Hepatocyte (in vitro differentiated cells): ENCODE measurements around the gene SF3B6.

Experiments
- EZH2 ChIP-seq: fragments of 200-600 bp; sonication (generic); IDR thresholded peaks from 2 replicates; pipeline ENCODE4 v1.6.1; 2016; ENCODE audit warnings: antibody characterized with exemption, mild to moderate bottlenecking, borderline replicate concordance
- EZH2phosphoT487 ChIP-seq: fragments of 200-600 bp; sonication (generic); IDR thresholded peaks from one replicate; pipeline ENCODE4 v1.6.1; 2018; ENCODE audit warnings: antibody characterized with exemption, mild to moderate bottlenecking, low read depth, moderate library complexity; ENCODE audit not compliant: unreplicated experiment, severe bottlenecking
- TF ChIP-seq, protein P1 (sequence below): fragments of 200-600 bp; sonication (generic); IDR thresholded peaks from 2 replicates; pipeline ENCODE4 v1.5.1; 2016; ENCODE audit warnings: antibody characterized with exemption, mild to moderate bottlenecking; ENCODE audit not compliant: poor library complexity

DNA sequence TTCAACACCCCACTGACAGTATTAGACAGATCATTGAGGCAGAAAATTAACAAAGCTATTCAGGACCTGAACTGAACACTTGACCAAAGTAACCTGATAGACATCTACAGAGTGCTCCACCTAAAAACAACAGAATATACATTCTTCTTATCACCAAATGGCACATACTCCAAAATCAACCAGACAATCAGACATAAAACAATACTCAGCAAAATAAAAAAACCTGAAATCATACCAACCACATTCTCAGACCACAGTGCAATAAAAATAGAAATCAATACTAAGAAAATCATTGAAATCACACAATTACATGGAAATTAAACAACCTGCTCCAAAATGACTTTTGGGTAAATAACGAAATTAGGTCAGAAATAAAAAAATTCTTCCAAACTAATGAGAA lies 31.2 kb upstream of the SF3B6 start:
- TF ChIP-seq EZH2phosphoT487 (no peak), EZH2 (no peak)
- TF ChIP-seq, protein P1, sequence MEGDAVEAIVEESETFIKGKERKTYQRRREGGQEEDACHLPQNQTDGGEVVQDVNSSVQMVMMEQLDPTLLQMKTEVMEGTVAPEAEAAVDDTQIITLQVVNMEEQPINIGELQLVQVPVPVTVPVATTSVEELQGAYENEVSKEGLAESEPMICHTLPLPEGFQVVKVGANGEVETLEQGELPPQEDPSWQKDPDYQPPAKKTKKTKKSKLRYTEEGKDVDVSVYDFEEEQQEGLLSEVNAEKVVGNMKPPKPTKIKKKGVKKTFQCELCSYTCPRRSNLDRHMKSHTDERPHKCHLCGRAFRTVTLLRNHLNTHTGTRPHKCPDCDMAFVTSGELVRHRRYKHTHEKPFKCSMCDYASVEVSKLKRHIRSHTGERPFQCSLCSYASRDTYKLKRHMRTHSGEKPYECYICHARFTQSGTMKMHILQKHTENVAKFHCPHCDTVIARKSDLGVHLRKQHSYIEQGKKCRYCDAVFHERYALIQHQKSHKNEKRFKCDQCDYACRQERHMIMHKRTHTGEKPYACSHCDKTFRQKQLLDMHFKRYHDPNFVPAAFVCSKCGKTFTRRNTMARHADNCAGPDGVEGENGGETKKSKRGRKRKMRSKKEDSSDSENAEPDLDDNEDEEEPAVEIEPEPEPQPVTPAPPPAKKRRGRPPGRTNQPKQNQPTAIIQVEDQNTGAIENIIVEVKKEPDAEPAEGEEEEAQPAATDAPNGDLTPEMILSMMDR: no peak
